Measurements from ENCODE around the gene UNC79. TPM values are rescaled to one million over a fixed set of nuclear protein-coding genes. Genes with fewer than 3 reads are reported as not detected.
A peak's percentile ranks its signal among the peaks of the same experiment; 100 is the strongest.

Gene UNC79
- total and polyA plus RNA-seq, 7 donors, result 0.03 to 0.88 (median 0.44) TPM

- Histone ChIP-seq H3K4me3 (no peak overlapping the region), H3K36me3 (ENCODE audit: insufficient read depth in 1 of 2, low read depth in 1 of 2) (no peaks in the 10 kb centered on the region), H3K27me3 (ENCODE audit: insufficient read depth in 3 of 3, low read length in 2 of 3) (no peaks in the 10 kb centered on the region), H3K4me1 (no peaks in the 10 kb centered on the region), H3K27ac (no peak overlapping the region), H3K9me3 (no peaks in the 10 kb centered on the region)
- WGBS, 3 donors, result 89 to 92% (median 90%) methylated on average over 25 of the region's 25 CpGs
- TF ChIP-seq CTCF (IDR thresholded peaks at IDR 0.05), result no peak
- intact Hi-C loops (cut with DNase I), result no loop called here
- DNase-seq (peak in 1 of 2 donors; percentile 23), ATAC-seq (no peak)
Measured at GRCh38 chr14:93748208-93749075, 317.7 kb downstream of the UNC79 start.

- no peaks in the 10 kb centered on the region for H3K4me1 ChIP-seq
- H3K27ac ChIP-seq, result no peak overlapping the region
- no peaks in the 10 kb centered on the region for H3K9me3 ChIP-seq
- intact Hi-C loops (cut with DNase I), result no loop called here
- 97 to 98% (median 97%) methylated on average over 8 of the region's 8 CpGs for WGBS, 3 donors
- no peak for ATAC-seq
- DNase-seq, result no peak
- no peaks in the 10 kb centered on the region for H3K27me3 ChIP-seq (ENCODE audit: insufficient read depth in 3 of 3, low read length in 2 of 3)
- H3K36me3 ChIP-seq (ENCODE audit: insufficient read depth in 1 of 2, low read depth in 1 of 2), result no peaks in the 10 kb centered on the region
- H3K4me3 ChIP-seq, result no peak overlapping the region
- no peak for TF ChIP-seq CTCF (IDR thresholded peaks at IDR 0.05)
Measured at GRCh38 chr14:93749076-93749420, 318.3 kb downstream of the UNC79 start.

GRCh38 chr14:93751946-93752655, 321.4 kb downstream of the UNC79 start:
- 61 to 66% (median 64%) methylated on average over 19 of the region's 19 CpGs for WGBS, 3 donors
- ATAC-seq (no peak), DNase-seq (no peak)
- Histone ChIP-seq H3K27me3 (ENCODE audit: insufficient read depth in 3 of 3, low read length in 2 of 3) (no peaks in the 10 kb centered on the region), H3K36me3 (ENCODE audit: insufficient read depth in 1 of 2, low read depth in 1 of 2) (no peaks in the 10 kb centered on the region), H3K27ac (no peak overlapping the region), H3K4me3 (no peak overlapping the region), H3K4me1 (no peaks in the 10 kb centered on the region), H3K9me3 (no peaks in the 10 kb centered on the region)
- TF ChIP-seq CTCF (IDR thresholded peaks at IDR 0.05), result no peak
- intact Hi-C loops (cut with DNase I), result no loop called here

- intact Hi-C loops (cut with DNase I), result no loop called here
- H3K9me3 ChIP-seq, result no peaks in the 10 kb centered on the region
- peak in 1 of 4 donors; percentile 43 for ATAC-seq
- no peaks in the 10 kb centered on the region for H3K36me3 ChIP-seq (ENCODE audit: insufficient read depth in 1 of 2, low read depth in 1 of 2)
- TF ChIP-seq CTCF (IDR thresholded peaks at IDR 0.05), result no peak
- H3K4me3 ChIP-seq, result no peak overlapping the region
- no peak overlapping the region for H3K27ac ChIP-seq
- no peaks in the 10 kb centered on the region for H3K27me3 ChIP-seq (ENCODE audit: insufficient read depth in 3 of 3, low read length in 2 of 3)
- no peak for DNase-seq
- no peaks in the 10 kb centered on the region for H3K4me1 ChIP-seq
- WGBS, 3 donors, result 24 to 34% (median 29%) methylated on average over 4 of the region's 4 CpGs
Measured at GRCh38 chr14:93752980-93753561, 322.3 kb downstream of the UNC79 start.
